Embryonic facial prominence (tissue), 1 donor: ENCODE results near the gene SLC48A1.
"Not testable (repeated sequence)": the region's sequence is repeated elsewhere in the genome, so short reads cannot be mapped to it uniquely, and the experiment has no call there.

Source experiments
- DNase-seq: peaks from one replicate; pipeline ENCODE4 v3.0.0-alpha.2; 2016; ENCODE audit errors: extremely low spot score

SLC48A1 gene

DNA sequence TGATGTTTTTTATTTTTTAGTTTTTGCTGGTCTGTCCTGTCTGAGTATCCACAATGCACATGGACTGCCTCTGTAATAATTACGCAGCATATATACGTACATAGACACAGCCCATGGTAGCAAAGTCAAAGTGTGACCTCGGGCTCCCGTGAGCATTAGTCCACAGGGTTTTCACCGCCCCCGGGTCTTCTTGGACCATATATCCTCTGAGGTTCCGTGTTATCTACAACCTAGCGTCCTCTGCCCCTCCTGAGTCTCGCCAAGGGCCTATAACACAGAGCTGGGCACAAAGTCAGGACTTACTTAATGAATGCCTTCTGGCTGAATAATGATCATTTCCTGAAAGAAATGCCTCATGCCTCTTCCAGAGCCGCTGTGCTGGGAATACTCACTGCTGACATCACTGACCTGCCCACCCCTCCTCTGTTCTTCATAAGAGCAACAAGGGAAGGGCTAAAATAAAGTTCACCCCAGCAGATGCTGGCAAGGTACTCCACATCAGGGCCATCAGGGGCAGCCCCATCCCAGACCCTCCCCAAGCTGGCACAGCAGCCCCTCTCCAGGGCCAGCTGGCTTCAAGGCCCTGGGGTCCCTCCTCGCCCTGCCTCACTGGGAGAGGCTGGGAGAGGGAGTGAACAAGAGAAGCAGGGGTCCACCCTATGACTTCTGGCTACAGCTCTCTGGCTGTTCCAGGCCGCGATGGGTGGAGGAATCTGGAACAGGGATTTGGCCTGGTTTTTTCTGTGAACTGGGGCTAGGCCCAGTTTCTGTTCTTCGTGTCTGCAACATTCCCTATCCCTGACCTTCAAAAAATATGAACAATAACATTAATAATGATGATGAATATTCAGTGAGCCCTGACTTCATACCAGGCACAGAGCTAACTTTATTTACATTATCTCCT, 38.8 kb downstream of the SLC48A1 start:
- no peak for DNase-seq

DNA sequence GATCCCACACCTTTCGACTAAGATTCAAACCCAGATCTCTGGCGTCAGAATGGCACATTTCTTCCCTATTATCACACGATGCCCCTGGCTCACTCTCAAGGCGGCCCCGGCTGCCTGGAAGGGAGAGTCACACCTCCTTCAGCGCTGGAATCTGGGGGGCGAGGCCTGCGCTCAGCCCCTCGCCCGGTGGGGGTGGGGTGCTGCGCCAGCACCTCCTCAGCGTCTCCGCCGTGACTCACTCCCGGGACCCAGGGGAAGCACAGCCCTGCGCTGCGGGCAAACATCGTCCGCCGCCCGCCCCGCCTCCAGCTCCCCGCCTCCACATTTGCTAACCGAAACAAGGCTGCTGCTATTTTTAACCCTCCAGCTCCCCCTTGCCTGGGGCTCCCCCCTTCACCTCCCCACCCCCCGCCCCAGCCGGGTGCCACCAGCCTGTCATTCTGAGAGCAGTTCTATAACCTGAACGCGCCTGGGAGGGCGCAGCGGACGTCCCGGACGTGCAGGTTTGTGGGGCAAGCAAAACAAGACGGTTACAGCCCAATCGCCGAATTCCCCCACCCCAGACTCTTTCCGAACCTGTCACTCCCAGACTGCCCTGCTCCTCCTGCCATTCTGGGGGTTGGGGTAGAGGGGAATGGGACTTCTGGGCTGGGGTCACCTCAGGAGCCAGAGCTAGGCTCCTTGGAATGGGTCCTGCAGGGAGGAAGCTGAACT, 39.9 kb downstream of the SLC48A1 start:
- peak; percentile 69 for DNase-seq

DNA sequence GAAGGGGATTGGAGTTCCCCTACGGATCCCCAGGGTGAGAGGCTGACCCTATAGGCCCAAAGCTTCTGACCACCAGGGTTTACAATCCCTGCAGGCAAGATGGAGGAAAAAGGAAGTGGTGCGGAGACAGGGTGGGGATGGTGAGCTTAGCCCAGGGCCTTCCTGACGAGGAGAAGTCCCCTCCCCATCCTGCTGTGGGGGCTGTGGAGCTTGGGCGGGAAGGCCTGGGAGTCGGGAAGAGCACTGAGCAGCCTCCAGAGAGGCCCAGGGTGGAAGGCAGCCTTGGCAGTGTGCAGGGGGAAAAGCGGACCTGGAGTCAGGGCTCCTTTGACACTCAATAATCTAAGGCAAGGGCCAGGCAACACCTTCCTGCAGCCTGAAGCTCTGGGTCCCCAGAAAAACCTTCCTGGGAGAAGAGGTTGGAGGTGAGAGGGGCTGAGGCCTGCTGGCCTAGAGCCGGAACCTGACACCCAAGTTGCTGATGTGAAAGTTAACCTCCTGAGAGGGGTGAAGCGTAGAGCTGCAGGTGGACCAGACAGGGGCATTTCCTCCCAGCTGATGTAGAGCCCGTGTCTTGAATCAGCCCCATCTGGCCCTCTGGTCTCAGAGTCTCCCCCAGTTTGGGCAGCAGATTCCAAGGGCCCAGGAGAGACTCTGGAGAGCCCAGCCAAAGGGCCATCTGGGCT, 40.6 kb downstream of the SLC48A1 start:
- DNase-seq = no peak

DNA sequence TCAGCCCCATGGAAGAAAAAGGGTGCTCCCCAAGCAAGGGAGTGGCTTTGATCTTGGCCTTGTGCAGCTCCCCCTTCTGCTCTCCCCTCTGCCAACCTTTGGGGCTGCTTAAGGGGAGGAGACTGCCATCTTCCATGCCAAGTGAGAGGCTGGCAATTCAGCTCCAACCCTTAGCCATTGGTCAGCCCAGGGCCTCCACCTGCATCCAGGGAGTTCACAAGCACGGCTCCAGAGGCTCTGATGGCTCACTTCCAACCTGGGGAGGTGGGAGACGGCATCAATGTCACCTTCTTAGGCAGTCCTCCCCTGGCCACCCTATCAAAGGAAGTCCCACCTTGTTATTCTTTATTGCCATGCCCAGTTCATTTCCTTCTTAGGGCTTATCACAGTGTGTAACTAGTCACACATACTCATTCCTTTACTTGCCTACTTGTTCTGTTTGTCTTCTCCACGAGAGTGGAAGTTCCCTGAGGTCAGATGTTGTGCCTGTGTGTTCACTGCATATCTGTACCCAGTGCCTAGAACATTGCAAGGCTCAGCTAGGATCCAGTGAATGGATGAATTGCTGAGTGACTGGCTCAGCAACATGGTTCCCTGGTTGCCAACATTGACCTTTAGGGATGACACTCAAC, 41.6 kb downstream of the SLC48A1 start:
- DNase-seq = no peak

- not testable (repeated sequence) for DNase-seq
Measured at GRCh38 chr12:47815447-47815846, 42.4 kb downstream of the SLC48A1 start.

GRCh38 chr12:47816403-47817271, 43.6 kb downstream of the SLC48A1 start:
- DNase-seq = no peak

DNA sequence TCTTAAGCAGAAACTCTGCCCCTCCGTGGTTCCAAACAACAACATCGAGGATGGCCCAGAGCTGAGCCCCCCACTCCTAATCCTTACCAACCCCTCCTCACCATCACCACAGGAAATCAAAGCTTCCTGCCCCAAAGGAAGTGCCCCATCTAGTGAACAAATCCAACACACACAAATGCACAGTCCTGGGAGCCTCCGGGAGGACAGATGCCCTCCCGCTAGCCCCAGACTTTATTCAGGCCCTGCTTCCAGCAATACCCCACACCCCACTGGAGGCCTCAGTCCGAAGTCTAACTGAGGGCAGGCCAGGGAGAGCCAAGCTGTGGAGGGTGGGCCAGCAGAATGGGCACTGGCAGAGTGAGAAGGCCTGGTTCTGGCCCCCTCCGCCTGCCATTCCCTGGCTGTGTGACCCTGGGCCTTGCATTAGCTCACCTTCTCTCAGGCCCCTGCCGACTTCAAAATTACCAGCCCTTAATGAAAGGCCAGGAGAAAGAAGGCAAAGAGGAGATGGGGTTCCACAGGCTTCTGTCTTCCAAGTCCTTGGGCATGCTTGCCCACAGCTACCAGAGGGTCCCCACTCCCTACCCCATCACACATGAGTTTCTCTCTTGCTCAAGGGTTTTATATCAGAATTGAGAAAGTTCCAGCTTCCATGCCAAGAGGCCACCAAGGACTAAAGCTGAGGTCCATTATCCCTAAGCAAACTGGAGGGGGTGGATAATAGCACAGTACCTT, 44.4 kb downstream of the SLC48A1 start:
- no peak for DNase-seq

GRCh38 chr12:47818007-47818376, 45.0 kb downstream of the SLC48A1 start:
- no peak for DNase-seq

DNA sequence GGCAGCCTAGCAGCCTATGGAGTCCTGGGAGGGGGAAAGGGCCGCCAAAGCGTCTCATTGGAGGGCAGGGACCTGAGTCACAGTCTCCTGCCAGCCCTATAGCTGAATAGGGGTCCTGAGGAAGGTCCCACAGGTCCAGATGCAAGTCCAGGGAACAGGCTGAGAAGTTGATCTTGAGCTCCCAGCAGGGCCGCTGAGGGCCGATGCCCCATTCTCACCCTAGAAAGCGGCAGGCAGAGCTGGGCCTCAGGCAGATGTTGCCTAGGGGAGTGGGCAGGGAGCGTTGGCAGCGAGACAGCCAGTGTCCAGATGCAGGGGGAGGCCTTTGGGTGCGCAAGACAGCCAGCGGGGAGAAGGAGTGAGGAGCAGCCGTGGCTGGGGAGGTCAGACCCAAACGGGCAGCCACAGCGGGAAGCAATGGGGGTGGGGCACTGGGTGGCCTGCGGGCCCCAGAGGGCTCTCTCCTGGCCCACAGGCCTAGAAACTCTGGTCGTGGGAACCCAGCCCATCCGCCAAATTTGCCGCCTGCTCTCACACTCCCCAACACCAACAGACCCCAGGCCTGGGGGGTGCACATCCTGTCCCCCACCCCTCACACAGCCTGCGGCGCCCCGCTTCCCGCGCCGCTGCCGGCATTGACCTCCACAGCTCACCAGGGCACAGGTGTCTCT, 45.6 kb downstream of the SLC48A1 start:
- DNase-seq = no peak

GRCh38 chr12:47819138-47819895, 46.3 kb downstream of the SLC48A1 start:
- DNase-seq = no peak

GRCh38 chr12:47819896-47820630, 47.0 kb downstream of the SLC48A1 start, which contains the start of gene HDAC7:
TSS of gene HDAC7 (minus strand) at chr12:47819903. CDS start at chr12:47819785, 118 bp downstream.
- peak; percentile 56 for DNase-seq

- peak; percentile 56 for DNase-seq
Measured at GRCh38 chr12:47820631-47821345, 47.8 kb downstream of the SLC48A1 start.

DNA sequence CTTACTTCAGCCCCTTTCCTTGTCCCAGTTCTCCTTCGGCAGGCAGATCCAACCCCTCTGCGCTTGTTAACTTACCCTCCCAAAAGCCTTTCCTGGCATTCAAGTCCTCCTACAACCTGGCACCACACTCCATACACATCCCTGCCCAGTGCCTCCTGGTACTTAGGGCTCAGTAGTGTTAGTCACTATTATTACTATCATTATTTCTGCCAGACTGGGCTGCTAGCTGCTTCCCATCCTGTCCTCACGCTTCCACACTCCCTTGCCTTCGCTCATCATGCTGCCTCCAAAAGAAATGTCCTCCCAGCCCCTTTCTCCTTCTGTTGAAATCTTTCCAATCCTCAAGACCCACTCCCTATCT, 48.3 kb downstream of the SLC48A1 start:
- DNase-seq = no peak

DNA sequence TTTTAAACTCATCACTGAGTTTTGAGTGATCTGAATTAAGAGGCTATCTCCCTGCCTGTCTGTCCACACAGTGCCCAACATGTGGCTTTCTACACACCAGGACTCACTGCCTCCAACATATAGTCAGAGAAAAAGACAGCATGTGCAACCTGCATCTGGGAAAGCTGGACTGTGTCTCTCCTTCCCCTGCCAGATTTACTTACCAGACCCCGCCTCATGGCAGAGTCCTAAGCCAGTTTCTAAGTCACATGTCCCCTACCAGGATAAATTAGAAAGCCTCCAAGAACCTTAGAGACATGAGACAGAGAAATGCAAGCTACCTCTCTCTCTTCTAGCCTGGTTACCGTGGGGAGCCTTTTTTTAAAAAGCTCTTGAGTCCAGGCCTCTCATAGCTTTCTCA, 49.4 kb downstream of the SLC48A1 start:
- no peak for DNase-seq

- no peak for DNase-seq
Measured at GRCh38 chr12:47822863-47823262, 49.8 kb downstream of the SLC48A1 start.

DNA sequence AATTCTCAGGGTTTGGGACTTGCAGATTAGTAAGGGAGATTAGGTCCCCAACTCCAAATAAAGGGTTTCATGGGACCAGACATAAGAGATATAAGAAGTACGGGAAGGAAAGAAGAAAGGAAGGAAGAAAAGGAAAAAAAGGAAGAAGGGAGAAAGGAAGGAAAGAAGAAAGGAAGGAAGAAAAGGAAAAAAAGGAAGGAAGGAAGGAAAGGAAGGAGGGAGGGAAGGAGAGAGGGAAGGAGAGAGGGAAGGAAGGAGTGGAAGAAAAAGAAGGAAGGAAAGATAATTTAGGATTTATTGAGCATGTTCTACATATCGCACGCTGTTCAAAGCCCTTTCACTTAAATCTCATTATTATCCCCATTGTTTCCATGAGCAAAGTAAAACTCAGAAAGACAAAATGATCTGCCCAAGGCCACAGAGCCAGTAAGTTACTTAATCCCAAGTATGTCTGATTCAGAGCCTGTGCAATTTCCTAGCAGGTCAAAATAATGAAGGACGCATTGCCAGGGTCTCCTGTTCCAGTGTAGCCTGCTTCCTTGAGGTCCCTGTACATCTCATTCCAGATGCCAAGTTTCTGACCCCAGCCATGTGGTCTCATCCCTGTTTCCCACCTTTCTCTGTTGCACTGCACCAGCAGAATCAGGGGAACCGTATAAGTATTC, 50.5 kb downstream of the SLC48A1 start:
- no peak for DNase-seq

- no peak for DNase-seq
Measured at GRCh38 chr12:47824198-47824597, 51.2 kb downstream of the SLC48A1 start.
